Choroid plexus epithelial cell (primary cell): Measurements from ENCODE around the gene SMPD3.
A peak's percentile ranks its signal among the peaks of the same experiment; 100 is the strongest.

Source experiments
- DNase-seq: peaks from one replicate; pipeline ENCODE4 v3.0.0-alpha.2; 2010; ENCODE audit warnings: low read depth
- H3K4me3 ChIP-seq: 2 replicates; pipeline ENCODE4 v1.5.1; 2011; ENCODE audit warnings: low read depth, mild to moderate bottlenecking, control low read depth, low read length, moderate library complexity
- CTCF ChIP-seq: conservative IDR thresholded peaks from 2 replicates; pipeline ENCODE4 v1.5.1; 2011; ENCODE audit warnings: low read depth, mild to moderate bottlenecking, control low read depth, inconsistent platforms, low read length, moderate library complexity

Gene SMPD3

GRCh38 chr16:68458551-68458950 is 10.2 kb upstream of the SMPD3 start:
- TF ChIP-seq CTCF = no peak
- H3K4me3 ChIP-seq = no peak overlapping the region
- DNase-seq = no peak

GRCh38 chr16:68458101-68458500 is 9.8 kb upstream of the SMPD3 start:
- no peak overlapping the region for H3K4me3 ChIP-seq
- DNase-seq = no peak
- no peak for TF ChIP-seq CTCF

- H3K4me3 ChIP-seq = no peak overlapping the region
- no peak for TF ChIP-seq CTCF
- DNase-seq = no peak
Observed at GRCh38 chr16:68455631-68456030, 7.3 kb upstream of the SMPD3 start.

GRCh38 chr16:68454920-68455435 is 6.7 kb upstream of the SMPD3 start:
- TF ChIP-seq CTCF = no peak
- no peak for DNase-seq

GRCh38 chr16:68453816-68454215 is 5.5 kb upstream of the SMPD3 start:
- TF ChIP-seq CTCF = no peak
- DNase-seq = no peak
- H3K4me3 ChIP-seq = no peak overlapping the region

More at GRCh38 chr16:68454920-68455435, 6.7 kb upstream of the SMPD3 start:
- H3K4me3 ChIP-seq = no peak overlapping the region

GRCh38 chr16:68452176-68452575 is 3.9 kb upstream of the SMPD3 start:
- no peak overlapping the region for H3K4me3 ChIP-seq
- no peak for TF ChIP-seq CTCF
- peak; percentile 31 for DNase-seq

- no peak overlapping the region for H3K4me3 ChIP-seq
- TF ChIP-seq CTCF = no peak
- DNase-seq = no peak
Observed at GRCh38 chr16:68451676-68452075, 3.4 kb upstream of the SMPD3 start.
